HL-60 (cell line): ENCODE results near the gene ALMS1.

Experiments
- DNase-seq, 2 experiments: peaks; one replicate each; pipeline ENCODE4 v3.0.0-alpha.2; 2010 to 2020; ENCODE audit warnings: low read depth in 1 of 2, low spot score in 1 of 2
- H3K27ac ChIP-seq: fragments of 250-450 bp; sonication (Bioruptor Pico); replicated peaks from 2 replicates; pipeline ENCODE4 v1.5.1; 2020; ENCODE audit warnings: mild to moderate bottlenecking, moderate library complexity
- H3K27me3 ChIP-seq: fragments of 250-450 bp; sonication (Bioruptor Pico); 2 replicates; pipeline ENCODE4 v1.5.1; 2021; ENCODE audit warnings: mild to moderate bottlenecking, moderate library complexity; ENCODE audit not compliant: insufficient read depth, poor library complexity, severe bottlenecking
- H3K4me3 ChIP-seq: replicated peaks from 2 replicates; pipeline ENCODE4 v1.5.1; 2011; ENCODE audit warnings: mild to moderate bottlenecking, control low read depth, low read length; ENCODE audit not compliant: insufficient read depth
- CTCF ChIP-seq: IDR thresholded peaks from one replicate; pipeline ENCODE4 v1.5.1; 2011; ENCODE audit warnings: low read length, control low read depth, inconsistent platforms; ENCODE audit not compliant: insufficient read depth
- GABPA ChIP-seq: IDR thresholded peaks from 2 replicates; pipeline ENCODE4 v1.6.1; 2012; ENCODE audit warnings: low read depth
- POLR2AphosphoS5 ChIP-seq: IDR thresholded peaks from 2 replicates; pipeline ENCODE4 v1.6.1; 2012; ENCODE audit warnings: low read depth
- SPI1 ChIP-seq: IDR thresholded peaks from 2 replicates; pipeline ENCODE4 v1.6.1; 2012; ENCODE audit warnings: low read depth, mild to moderate bottlenecking, borderline replicate concordance
- TF ChIP-seq, protein P1 (sequence below): IDR thresholded peaks from 2 replicates; pipeline ENCODE4 v1.6.1; 2012; ENCODE audit warnings: low read depth; ENCODE audit not compliant: insufficient replicate concordance

ALMS1 gene

GRCh38 chr2:73368781-73369180, 16.9 kb upstream of the ALMS1 start:
- TF ChIP-seq, protein P1, sequence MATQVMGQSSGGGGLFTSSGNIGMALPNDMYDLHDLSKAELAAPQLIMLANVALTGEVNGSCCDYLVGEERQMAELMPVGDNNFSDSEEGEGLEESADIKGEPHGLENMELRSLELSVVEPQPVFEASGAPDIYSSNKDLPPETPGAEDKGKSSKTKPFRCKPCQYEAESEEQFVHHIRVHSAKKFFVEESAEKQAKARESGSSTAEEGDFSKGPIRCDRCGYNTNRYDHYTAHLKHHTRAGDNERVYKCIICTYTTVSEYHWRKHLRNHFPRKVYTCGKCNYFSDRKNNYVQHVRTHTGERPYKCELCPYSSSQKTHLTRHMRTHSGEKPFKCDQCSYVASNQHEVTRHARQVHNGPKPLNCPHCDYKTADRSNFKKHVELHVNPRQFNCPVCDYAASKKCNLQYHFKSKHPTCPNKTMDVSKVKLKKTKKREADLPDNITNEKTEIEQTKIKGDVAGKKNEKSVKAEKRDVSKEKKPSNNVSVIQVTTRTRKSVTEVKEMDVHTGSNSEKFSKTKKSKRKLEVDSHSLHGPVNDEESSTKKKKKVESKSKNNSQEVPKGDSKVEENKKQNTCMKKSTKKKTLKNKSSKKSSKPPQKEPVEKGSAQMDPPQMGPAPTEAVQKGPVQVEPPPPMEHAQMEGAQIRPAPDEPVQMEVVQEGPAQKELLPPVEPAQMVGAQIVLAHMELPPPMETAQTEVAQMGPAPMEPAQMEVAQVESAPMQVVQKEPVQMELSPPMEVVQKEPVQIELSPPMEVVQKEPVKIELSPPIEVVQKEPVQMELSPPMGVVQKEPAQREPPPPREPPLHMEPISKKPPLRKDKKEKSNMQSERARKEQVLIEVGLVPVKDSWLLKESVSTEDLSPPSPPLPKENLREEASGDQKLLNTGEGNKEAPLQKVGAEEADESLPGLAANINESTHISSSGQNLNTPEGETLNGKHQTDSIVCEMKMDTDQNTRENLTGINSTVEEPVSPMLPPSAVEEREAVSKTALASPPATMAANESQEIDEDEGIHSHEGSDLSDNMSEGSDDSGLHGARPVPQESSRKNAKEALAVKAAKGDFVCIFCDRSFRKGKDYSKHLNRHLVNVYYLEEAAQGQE = no peak
- TF ChIP-seq SPI1 (no peak), POLR2AphosphoS5 (no peak), GABPA (no peak), CTCF (no peak)

GRCh38 chr2:73370348-73370747, 15.3 kb upstream of the ALMS1 start:
- H3K4me3 ChIP-seq = no peak overlapping the region
- no peak overlapping the region for H3K27ac ChIP-seq
- no peak for TF ChIP-seq POLR2AphosphoS5
- no peak for TF ChIP-seq SPI1
- TF ChIP-seq GABPA = no peak
- TF ChIP-seq, protein P1 = no peak
- TF ChIP-seq CTCF = no peak
- no peak for DNase-seq
- H3K27me3 ChIP-seq = peaks cover 2% of the 10 kb centered on the region

More at GRCh38 chr2:73368781-73369180, 16.9 kb upstream of the ALMS1 start:
- no peak for DNase-seq
- peaks cover 2% of the 10 kb centered on the region for H3K27me3 ChIP-seq
- H3K4me3 ChIP-seq = no peak overlapping the region
- no peak overlapping the region for H3K27ac ChIP-seq

DNA sequence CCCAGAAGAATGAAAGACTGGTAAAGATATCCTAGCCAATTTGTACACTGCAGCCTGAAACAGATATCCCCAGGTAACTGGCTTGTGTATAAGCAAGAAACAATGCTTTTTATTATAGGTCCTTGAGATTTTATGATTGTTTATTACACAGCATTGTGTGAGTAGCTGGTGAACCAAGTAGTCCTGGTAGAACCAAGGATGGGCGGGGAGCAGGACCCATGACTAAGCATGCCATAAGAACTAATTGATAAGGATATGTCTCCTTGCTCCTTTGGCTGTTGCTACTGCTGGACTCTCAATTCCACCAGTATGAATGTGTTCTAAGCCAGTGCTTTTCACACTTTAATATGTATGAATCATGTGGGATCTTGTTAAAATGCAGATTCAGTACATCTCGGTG, 12.3 kb upstream of the ALMS1 start:
- Histone ChIP-seq H3K27ac (no peak overlapping the region), H3K27me3 (peaks cover 2% of the 10 kb centered on the region), H3K4me3 (no peak overlapping the region)
- DNase-seq = no peak
- TF ChIP-seq POLR2AphosphoS5 = no peak
- no peak for TF ChIP-seq GABPA
- TF ChIP-seq, protein P1 = no peak
- TF ChIP-seq SPI1 = no peak
- TF ChIP-seq CTCF = no peak
